GM19438 (cell line): Measurements from ENCODE around the gene PDCL3.
A peak's percentile ranks its signal among the peaks of the same experiment; 100 is the strongest.

Experiments used
- ATAC-seq: cut with Tn5 transposase; IDR thresholded peaks from one replicate; pipeline ENCODE4 v1.9.1; 2021; ENCODE audit warnings: low read depth; ENCODE audit not compliant: unreplicated experiment

Gene PDCL3

GRCh38 chr2:100556746-100557145, 6.0 kb upstream of the PDCL3 start:
- ATAC-seq, result no peak

- ATAC-seq, result no peak
These were observed 2.5 kb upstream of the PDCL3 start for GRCh38 chr2:100560216-100560830.

GRCh38 chr2:100561191-100561590, 1.6 kb upstream of the PDCL3 start:
- ATAC-seq, result no peak

DNA sequence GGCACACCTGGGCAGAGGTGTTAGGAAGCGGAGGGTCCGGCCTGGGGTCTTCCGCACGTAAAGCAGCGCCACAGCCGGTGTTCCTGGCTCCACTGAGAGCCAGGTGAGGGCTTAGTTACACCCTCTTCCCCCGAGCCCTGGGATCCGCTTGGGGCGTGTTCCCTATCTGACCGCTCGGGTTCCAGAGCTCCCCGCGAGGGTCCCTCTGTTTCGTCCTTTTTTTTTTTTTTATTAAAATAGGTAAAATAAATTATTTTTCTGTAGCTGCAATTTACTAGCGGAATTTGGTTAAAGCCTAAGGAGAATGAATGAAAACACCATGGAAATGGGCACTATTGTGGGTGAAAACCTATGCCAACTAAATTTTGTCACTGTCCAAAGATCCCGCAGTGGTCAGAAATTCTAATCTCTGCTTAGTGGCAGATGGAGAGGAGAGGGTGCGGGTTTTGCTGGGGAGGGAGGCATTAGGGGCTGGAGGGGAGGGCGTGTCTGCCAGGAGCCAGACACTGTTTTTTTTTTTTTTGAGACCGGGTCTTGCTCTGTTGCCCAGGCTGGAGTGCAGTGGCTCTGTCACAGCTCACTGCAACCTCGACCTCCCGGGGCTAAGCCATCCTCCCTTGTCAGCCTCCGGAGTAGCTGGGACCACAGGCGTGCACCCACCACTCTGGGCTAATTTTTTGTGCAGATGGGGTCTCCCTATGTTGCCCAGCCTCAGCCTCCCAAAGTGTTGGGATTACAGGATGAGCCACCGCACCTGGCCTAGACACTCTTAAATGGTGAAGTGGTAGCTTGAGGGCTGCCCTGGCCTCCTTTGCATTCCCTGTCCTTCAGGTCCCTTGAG, 834 bp downstream of the PDCL3 start:
- ATAC-seq, result peak; percentile 19

- no peak for ATAC-seq
These were observed 6.2 kb downstream of the PDCL3 start for GRCh38 chr2:100568989-100569388.

DNA sequence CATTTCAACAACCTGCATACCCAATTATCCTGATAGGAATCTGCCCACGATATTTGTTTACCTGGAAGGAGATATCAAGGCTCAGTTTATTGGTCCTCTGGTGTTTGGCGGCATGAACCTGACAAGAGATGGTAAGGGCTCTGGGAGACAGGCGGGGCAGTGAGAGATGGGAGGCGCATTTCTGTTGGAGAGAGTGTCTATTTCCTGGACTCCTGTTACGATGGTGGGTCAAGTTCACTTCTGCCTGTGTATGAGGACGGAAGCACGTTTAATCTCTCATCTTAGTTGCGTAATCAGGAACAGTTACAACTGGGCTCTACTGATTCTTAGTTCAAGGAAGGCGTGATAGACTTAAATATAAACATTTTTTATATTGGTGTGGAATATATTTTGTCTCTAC, 8.9 kb downstream of the PDCL3 start:
- ATAC-seq, result no peak

DNA sequence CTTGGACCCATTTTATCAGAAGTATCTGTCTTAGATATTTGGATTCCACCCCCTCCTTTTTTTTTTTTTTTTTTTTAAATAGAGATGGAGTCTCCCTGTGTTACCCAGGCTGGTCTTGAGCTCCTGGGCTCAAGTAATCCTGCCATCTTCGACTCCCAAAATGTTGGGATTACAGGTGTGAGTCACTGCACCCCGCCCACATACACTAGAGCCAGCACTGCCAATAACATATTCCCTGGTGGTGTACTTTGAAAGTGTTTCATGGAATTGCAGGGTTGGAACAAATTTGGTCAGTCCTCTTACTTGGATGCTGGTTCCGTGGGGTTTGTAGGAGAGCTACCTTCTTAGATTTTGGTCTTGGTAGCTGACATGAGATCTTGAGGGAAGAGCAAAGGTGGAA, 15.0 kb downstream of the PDCL3 start:
- no peak for ATAC-seq

DNA sequence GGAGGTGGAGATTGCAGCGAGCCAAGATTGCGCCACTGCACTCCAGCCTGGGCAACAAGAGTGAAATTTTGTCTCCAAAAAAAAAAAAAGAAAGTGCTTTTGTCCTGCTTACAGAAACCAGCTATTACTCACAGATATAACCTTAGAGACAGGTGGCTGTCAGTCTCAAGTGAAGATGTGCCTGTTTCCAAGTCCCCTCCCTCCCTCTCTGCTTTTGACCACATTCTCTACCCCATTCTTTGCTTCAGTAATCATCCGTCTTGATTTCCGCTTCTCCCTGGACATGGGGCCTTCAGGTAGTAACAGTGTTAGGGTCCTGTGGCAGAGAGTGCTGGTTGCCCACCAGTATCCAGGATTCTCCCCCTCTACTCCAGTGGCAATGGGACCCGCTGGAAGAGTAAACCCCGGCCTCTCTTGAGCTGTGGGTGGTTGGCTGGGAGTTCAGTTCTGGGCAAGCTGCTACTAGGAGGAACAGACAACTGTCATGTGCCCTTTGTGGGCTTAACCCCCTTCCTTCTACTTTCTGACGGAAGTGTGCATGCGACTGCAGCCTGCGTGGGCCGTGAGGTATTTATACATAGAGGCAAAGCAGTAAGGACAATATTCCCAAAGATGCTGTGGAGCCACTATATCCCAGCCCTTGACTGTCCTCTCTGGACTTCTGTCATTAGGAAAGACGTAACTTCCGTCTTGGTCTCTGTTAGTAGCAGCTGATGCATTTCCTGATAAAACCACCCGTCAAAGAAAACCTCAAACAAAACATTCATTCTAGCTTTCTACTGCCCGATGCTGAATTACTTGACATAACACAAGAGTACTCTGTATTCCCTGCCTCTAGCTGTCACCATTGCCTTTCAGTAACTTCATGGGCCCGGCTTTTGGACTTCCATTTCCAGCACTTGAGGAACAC, 17.8 kb downstream of the PDCL3 start:
- ATAC-seq, result peak; percentile 80

DNA sequence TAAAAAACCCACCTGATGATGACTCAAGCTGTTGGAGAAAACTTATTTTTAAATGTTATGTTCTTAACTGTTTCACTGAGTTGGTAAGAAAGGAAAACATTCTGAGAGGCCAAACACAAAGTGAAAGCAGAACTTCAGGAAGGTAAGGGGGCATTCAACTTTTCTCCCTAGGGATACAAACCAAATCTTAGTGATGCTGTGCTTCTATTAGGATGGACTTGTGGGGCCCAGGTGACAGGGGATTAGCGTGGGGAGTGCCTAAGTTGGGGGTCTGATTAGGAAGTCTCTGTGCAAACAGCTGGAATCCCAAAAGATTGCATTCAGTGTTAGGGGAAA, 18.5 kb downstream of the PDCL3 start:
- ATAC-seq, result no peak

- ATAC-seq, result no peak
These were observed 22.0 kb downstream of the PDCL3 start for GRCh38 chr2:100584816-100585215.

- no peak for ATAC-seq
These were observed 25.4 kb downstream of the PDCL3 start for GRCh38 chr2:100588071-100588786.

DNA sequence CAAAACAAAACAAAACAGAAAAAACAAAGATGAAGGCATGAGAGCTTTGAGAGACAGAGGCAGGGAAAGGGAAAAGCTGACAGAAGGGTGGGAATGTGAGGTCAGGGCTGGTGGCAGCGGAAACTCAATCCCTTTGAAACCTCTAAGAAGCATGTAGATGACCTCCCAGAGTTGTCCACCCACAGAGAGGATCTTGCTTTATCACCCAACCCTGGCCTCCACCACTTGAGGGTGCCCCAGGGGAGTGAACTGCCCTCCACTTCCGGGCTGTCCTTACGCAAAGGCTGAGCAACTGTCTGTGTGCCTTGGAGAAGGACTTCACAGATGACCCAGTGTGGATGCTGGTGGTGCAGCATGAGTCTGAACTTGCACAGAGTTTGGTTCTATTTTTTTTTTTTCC, 26.7 kb downstream of the PDCL3 start:
- ATAC-seq, result no peak

DNA sequence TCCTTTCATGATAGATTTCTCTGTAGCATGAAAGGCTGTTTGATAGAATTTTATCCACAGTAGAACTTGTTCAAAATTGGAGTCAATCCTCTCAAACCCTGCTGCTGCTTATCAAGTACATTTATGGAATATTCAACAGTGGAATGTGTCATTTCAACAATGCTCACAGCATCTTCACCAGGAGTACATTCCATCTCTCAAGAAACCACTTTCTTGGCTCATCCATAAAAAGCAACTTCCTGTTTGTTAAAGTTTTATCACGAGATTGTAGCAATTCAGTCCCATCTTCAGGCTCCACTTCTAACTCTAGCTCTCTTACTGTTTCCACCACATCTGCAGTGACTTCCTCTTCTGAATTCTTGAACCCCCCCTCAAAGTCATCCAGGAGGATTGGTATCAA, 29.4 kb downstream of the PDCL3 start:
- ATAC-seq, result no peak

- ATAC-seq, result no peak
These were observed 33.7 kb downstream of the PDCL3 start for GRCh38 chr2:100596465-100596864.

GRCh38 chr2:100599566-100599965, 36.8 kb downstream of the PDCL3 start:
- no peak for ATAC-seq

DNA sequence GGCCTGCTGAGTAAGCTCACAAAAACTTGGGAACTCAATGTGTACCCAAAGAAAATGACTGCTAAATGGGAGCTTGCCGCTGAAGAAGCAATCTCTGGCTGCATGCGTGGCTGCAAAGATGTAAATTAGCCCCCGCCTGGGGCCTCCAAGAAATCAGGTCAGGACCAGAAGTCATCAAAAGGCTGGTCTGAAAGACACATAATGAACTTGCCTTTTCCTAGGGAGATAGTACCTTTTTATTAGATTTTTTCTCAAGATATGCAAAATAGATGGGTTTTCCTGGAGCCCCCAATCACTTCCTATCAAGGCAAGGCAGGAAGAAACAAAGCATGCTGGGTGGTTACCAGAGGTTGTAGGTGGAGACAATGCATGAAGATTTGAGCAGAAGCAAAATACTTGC, 38.9 kb downstream of the PDCL3 start:
- no peak for ATAC-seq

DNA sequence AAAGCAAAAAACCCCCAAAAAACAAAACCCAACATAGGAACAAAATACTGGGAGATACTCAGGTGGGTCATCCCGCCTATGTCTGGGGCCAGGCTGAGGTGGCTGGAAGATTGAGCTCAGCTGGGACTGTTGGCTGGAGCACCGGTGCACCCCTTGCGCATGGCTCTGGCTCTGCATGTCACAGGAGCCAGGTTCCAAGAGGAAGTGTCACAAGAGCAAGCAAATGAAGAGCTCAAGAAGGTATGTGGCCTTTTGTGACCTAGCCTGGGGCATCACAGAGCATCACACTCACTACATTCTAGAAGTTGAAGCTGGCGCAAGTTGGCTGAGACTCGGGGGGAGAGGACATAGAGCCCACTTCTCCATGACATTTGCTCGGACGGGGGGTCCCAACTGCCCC, 40.6 kb downstream of the PDCL3 start:
- ATAC-seq, result no peak

GRCh38 chr2:100603948-100604633, 41.3 kb downstream of the PDCL3 start:
- no peak for ATAC-seq

DNA sequence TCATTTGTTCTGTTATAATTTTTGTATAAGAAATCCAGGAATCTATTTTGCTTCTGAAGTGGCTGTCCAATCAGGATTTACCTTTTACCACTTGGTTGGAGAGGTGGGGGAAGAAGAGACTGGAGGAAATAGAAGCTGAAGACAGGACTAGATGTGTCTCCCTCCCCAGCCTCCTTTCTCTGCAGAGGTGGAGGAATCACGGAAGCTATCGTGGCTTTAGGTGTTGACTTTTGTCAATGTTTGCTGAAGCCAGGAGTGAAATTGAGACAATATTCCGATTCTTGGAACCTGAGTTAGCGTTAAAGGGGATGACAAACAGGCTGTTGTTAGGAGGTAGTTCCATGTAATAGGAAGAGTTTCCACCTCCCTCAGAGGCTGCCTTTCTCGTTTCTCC, 43.5 kb downstream of the PDCL3 start:
- ATAC-seq, result no peak

GRCh38 chr2:100606726-100607343, 44.0 kb downstream of the PDCL3 start:
- no peak for ATAC-seq
